Heart right ventricle (tissue), 16 donors: ENCODE measurements around the gene CYFIP1. TPM values are rescaled to one million over a fixed set of nuclear protein-coding genes. Genes with fewer than 3 reads are reported as not detected.
"Not testable (repeated sequence)": the region's sequence is repeated elsewhere in the genome, so short reads cannot be mapped to it uniquely, and the experiment has no call there.

ENCODE experiments used
- ATAC-seq, 8 donors: fragments of 200-7000 bp; cut with Tn5 transposase; one replicate each; pipeline ENCODE4 v1.9.1; 2020; ENCODE audit warnings: mild to moderate bottlenecking in 8 of 8, moderate library complexity in 8 of 8, moderate number of reproducible peaks in 1 of 8
- DNase-seq, 2 donors: peaks; one replicate each; pipeline ENCODE4 v3.0.0-alpha.2; 2020
- H3K27ac ChIP-seq, 10 donors: fragments of 200-600 bp; sonication (generic) in 2 of 10; one replicate each; pipeline versions ENCODE4 v1.5.0 to v1.8.0; 2020 to 2022; ENCODE audit warnings: mild to moderate bottlenecking in 3 of 10
- H3K27me3 ChIP-seq, 7 donors: fragments of 200-600 bp; one replicate each; pipeline ENCODE4 v1.8.0; 2021 to 2022; ENCODE audit warnings: mild to moderate bottlenecking in 2 of 7
- H3K36me3 ChIP-seq, 9 donors: fragments of 200-600 bp; sonication (generic) in 1 of 9; one replicate each; pipeline versions ENCODE4 v1.5.0 to v1.8.0; 2020 to 2022; ENCODE audit warnings: mild to moderate bottlenecking in 2 of 9
- H3K4me1 ChIP-seq, 9 donors: fragments of 200-600 bp; sonication (generic) in 1 of 9; one replicate each; pipeline versions ENCODE4 v1.5.0 to v1.8.0; 2020 to 2022; ENCODE audit warnings: mild to moderate bottlenecking in 4 of 9
- H3K4me3 ChIP-seq, 10 donors: fragments of 200-600 bp; sonication (generic) in 2 of 10; one replicate each; pipeline versions ENCODE4 v1.5.0 to v1.8.0; 2020 to 2022; ENCODE audit warnings: mild to moderate bottlenecking in 7 of 10, moderate library complexity in 2 of 10
- H3K9me3 ChIP-seq, 11 donors: fragments of 200-600 bp in 10 of 11; sonication (generic) in 2 of 11; one replicate each; pipeline versions ENCODE4 v1.5.0 to v1.8.0; 2013 to 2022; ENCODE audit warnings: mild to moderate bottlenecking in 2 of 11, control low read depth in 1 of 11, moderate library complexity in 1 of 11
- CTCF ChIP-seq, 9 donors: fragments of 200-600 bp; sonication (generic) in 2 of 9; IDR thresholded peaks; one replicate each; pipeline versions ENCODE4 v1.5.0 to v1.8.0; 2021 to 2022; ENCODE audit warnings: antibody characterized with exemption in 9 of 9, mild to moderate bottlenecking in 5 of 9, moderate library complexity in 1 of 9
- whole genome bisulfite sequencing, 2 donors: extraction: QIAGEN DNeasy Blood & Tissue Kit; methylation state at CpG; one replicate each; pipeline ENCODE4 v1.1.7; 2013; ENCODE audit warnings: inconsistent platforms in 1 of 2; 5-methylcytosine and 5-hydroxymethylcytosine counted together
- intact Hi-C, 10 donors: fragments of 100-400 bp; cut with DNase I; formaldehyde crosslinking; loops; one replicate each; pipeline versions ENCODE4 v1.11.1 to v1.14.2; 2022
- polyA plus RNA-seq, 2 donors: library from polyadenylated mRNA; stranded (reverse); fragments of 200-250 nt; gene quantifications; one replicate each; pipeline ENCODE4 v1.2.3, GENCODE V29; 2013
- total RNA-seq, 10 donors: library from RNA; stranded (reverse); fragmentation: NEBNext Ultra II Directional in 3 of 10; extraction: Animal tissue kit (Norgen Biotek cat#: 25700) in 3 of 10; gene quantifications; one replicate each; pipeline versions ENCODE4 v1.2.1 to v1.2.4, GENCODE V29; 2021 to 2023
- donor health status: Arrhythmogenic right ventricular cardiomyopathy.
- donor health status: ischemic (EF 13 %, LVEDD 7.1; RV severe dilation, severe dysfunction).
- donor health status: healthy with polysubstance abuse.
- donor health status: DM: no; HTN: yes; CAD: no.
- donor health status: DM: no; HTN: no; CAD: no.
- donor health status: ischemic (EF 25% LVEDD 6.9; RV normal size, moderate dysfunction).
- donor health status: ischemic (EF 25% LVEDD 5.7; RV mildly dilated, moderate dysfunction).
- donor health status: healthy.
- donor health status: DM: yes; HTN: yes; CAD: no.
- donor health status: Ischemic cardiomyopathy.
- donor health status: ischemic (EF 35%, LVEDD 5.7; RV mildly dilated, moderate dysfunction).
- donor health status: nonischemic (EF 11% LVEDD 7.7; RV severe dilation, severe dysfunction).
- donor health status: DM: yes; HTN: yes; CAD: no.
- donor health status: PGD.
- donor health status: ischemic (EF 29% LVEDD 5.4; RV normal size, mild dysfunction).
- donor health status: nonischemic (EF 23%, LVEDD 6.1; RV moderate dilation, normal function).

Gene CYFIP1
- total and polyA plus RNA-seq, 12 donors: 12.4 to 56.6 (median 27.1) TPM

GRCh38 chr15:23014394-23015000 is 34.3 kb upstream of the CYFIP1 start:
- peaks cover 0 to 98% (median 40%) of the 10 kb centered on the region in 9 donors for H3K36me3 ChIP-seq
- DNase-seq: no peak
- intact Hi-C loops: no loop called here

GRCh38 chr15:23013681-23014080 is 33.5 kb upstream of the CYFIP1 start:
- no peak overlapping the region for H3K27ac ChIP-seq
- DNase-seq: no peak
- ATAC-seq: peak in 1 of 8 donors; percentile 13
- H3K36me3 ChIP-seq: peaks cover 0 to 98% (median 42%) of the 10 kb centered on the region in 9 donors
- H3K9me3 ChIP-seq: no peaks in the 10 kb centered on the region
- intact Hi-C loops: no loop called here
- no peak overlapping the region for H3K4me3 ChIP-seq
- WGBS, 2 donors: 96 to 98% methylated on average over 5 of the region's 5 CpGs
- no peaks in the 10 kb centered on the region for H3K4me1 ChIP-seq
- no peaks in the 10 kb centered on the region for H3K27me3 ChIP-seq
- no peak for TF ChIP-seq CTCF (IDR thresholded peaks at IDR 0.05)

More at GRCh38 chr15:23014394-23015000, 34.3 kb upstream of the CYFIP1 start:
- peak in 2 of 8 donors; percentile 12 to 14 for ATAC-seq
- Histone ChIP-seq H3K9me3 (no peaks in the 10 kb centered on the region), H3K27me3 (no peaks in the 10 kb centered on the region), H3K4me3 (no peak overlapping the region), H3K4me1 (no peaks in the 10 kb centered on the region), H3K27ac (no peak overlapping the region)
- WGBS, 2 donors: 84 to 85% methylated on average over 3 of the region's 3 CpGs
- TF ChIP-seq CTCF (IDR thresholded peaks at IDR 0.05): no peak

GRCh38 chr15:23012616-23013015 is 32.4 kb upstream of the CYFIP1 start:
- H3K9me3 ChIP-seq, H3K27me3 ChIP-seq, H3K27ac ChIP-seq, H3K4me3 ChIP-seq, H3K4me1 ChIP-seq, intact Hi-C loops, DNase-seq, ATAC-seq: not testable (repeated sequence)
- H3K36me3 ChIP-seq: peaks cover 0 to 98% (median 45%) of the 10 kb centered on the region in 9 donors
- WGBS, 2 donors: 96 to 97% methylated on average over 9 of the region's 9 CpGs

GRCh38 chr15:23003736-23004135 is 23.6 kb upstream of the CYFIP1 start:
- Histone ChIP-seq H3K27me3 (no peaks in the 10 kb centered on the region), H3K27ac (no peak overlapping the region), H3K4me3 (no peak overlapping the region), H3K36me3 (peaks cover 0 to 100% (median 50%) of the 10 kb centered on the region in 9 donors), H3K9me3 (no peaks in the 10 kb centered on the region), H3K4me1 (no peaks in the 10 kb centered on the region)
- intact Hi-C loops: no loop called here
- WGBS, 2 donors: 98 to 99% methylated on average over 5 of the region's 5 CpGs
- ATAC-seq (no peak), DNase-seq (no peak)
- TF ChIP-seq CTCF (IDR thresholded peaks at IDR 0.05): peak in 1 of 9 donors; percentile 4

GRCh38 chr15:23002920-23003319 is 22.8 kb upstream of the CYFIP1 start:
- no peak overlapping the region for H3K4me3 ChIP-seq
- peak in 3 of 8 donors; percentile 33 to 71 (median 59) for ATAC-seq
- no peak for TF ChIP-seq CTCF (IDR thresholded peaks at IDR 0.05)
- H3K36me3 ChIP-seq: peaks cover 0 to 100% (median 50%) of the 10 kb centered on the region in 9 donors
- DNase-seq: peak in 1 of 2 donors; percentile 21
- H3K4me1 ChIP-seq: no peaks in the 10 kb centered on the region
- no peaks in the 10 kb centered on the region for H3K27me3 ChIP-seq
- no peaks in the 10 kb centered on the region for H3K9me3 ChIP-seq
- WGBS, 2 donors: 50 to 65% methylated on average over 2 of the region's 2 CpGs
- intact Hi-C loops: no loop called here
- no peak overlapping the region for H3K27ac ChIP-seq
